GM03348 (cell line): ENCODE results near the gene TUBGCP3.
"Not testable (repeated sequence)": the region's sequence is repeated elsewhere in the genome, so short reads cannot be mapped to it uniquely, and the experiment has no call there.

Experiments
- DNase-seq: peaks from one replicate; pipeline ENCODE4 v3.0.0; 2012; ENCODE audit warnings: low spot score

Gene TUBGCP3, protein sequence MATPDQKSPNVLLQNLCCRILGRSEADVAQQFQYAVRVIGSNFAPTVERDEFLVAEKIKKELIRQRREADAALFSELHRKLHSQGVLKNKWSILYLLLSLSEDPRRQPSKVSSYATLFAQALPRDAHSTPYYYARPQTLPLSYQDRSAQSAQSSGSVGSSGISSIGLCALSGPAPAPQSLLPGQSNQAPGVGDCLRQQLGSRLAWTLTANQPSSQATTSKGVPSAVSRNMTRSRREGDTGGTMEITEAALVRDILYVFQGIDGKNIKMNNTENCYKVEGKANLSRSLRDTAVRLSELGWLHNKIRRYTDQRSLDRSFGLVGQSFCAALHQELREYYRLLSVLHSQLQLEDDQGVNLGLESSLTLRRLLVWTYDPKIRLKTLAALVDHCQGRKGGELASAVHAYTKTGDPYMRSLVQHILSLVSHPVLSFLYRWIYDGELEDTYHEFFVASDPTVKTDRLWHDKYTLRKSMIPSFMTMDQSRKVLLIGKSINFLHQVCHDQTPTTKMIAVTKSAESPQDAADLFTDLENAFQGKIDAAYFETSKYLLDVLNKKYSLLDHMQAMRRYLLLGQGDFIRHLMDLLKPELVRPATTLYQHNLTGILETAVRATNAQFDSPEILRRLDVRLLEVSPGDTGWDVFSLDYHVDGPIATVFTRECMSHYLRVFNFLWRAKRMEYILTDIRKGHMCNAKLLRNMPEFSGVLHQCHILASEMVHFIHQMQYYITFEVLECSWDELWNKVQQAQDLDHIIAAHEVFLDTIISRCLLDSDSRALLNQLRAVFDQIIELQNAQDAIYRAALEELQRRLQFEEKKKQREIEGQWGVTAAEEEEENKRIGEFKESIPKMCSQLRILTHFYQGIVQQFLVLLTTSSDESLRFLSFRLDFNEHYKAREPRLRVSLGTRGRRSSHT

DNA sequence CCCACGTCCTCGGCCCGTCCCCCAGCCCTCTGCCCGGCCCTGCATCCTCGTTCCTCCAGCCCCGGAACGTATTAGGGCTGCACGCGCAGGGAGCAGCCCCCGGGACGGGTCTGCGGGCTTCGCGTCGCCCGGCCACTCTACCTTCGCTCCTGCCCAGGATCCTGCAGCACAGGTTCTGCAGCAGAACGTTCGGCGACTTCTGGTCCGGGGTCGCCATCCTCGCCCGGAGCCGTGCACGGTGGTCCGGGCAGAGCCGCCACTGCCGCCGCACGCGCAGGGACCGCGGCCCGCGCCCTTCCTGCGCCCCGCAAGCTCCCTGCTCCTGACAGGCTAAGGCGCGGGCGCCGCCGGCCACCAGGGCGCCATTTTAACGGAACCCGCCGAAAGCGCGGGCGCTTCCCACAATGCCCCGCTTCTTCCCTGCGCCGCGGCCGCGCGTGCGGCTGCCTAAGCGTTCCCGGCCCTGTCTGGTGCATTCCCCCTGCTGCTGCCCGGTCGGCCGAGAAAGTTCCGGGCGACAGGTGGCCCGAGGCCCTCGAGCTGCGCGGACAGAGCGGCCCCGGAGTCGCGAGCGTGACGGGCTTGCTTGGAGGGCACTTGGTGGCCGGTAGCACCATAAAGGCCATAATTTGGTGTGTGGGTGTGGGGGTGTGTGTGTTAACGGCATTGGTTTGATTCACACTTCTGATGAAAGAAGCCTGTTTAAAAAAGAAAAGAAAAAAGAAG lies at the start of gene TUBGCP3:
Gene TUBGCP3, minus strand, starts transcription at position 390 of the 726 bp plus-strand sequence. Its CDS starts 173 bp downstream, at position 217.
- peak; percentile 96 for DNase-seq

GRCh38 chr13:112637017-112637801 lies 49.3 kb upstream of the TUBGCP3 start:
- DNase-seq: no peak

- no peak for DNase-seq
Observed at GRCh38 chr13:112636401-112636975, 48.5 kb upstream of the TUBGCP3 start.

GRCh38 chr13:112635323-112635722 lies 47.4 kb upstream of the TUBGCP3 start:
- no peak for DNase-seq

- no peak for DNase-seq
Observed at GRCh38 chr13:112634102-112634501, 46.1 kb upstream of the TUBGCP3 start.

- not testable (repeated sequence) for DNase-seq
Observed at GRCh38 chr13:112630226-112630625, 42.3 kb upstream of the TUBGCP3 start.

DNA sequence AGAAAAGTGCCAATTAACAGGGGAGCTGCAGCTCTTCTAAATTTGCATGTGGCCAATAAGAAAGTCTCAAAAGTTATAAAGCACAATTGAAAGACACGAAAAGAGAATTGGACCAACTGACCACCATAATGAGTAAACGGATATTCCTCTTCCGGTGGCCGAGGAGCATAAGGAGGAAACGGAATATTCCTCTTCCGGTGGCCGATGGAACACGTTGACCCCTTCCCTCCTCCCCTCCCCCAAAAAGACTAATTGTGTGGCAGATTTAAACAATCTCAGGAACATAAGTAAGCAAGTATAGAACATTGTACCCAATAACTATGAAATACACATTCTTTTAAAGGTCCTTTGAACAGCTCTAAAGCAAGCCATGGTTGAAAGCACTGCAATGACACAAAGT lies 41.2 kb upstream of the TUBGCP3 start:
- no peak for DNase-seq

- not testable (repeated sequence) for DNase-seq
Observed at GRCh38 chr13:112627613-112628012, 39.7 kb upstream of the TUBGCP3 start.

GRCh38 chr13:112627161-112627560 lies 39.2 kb upstream of the TUBGCP3 start:
- no peak for DNase-seq

- DNase-seq: no peak
Observed at GRCh38 chr13:112626761-112627160, 38.8 kb upstream of the TUBGCP3 start.

GRCh38 chr13:112626124-112626523 lies 38.2 kb upstream of the TUBGCP3 start:
- DNase-seq: no peak

DNA sequence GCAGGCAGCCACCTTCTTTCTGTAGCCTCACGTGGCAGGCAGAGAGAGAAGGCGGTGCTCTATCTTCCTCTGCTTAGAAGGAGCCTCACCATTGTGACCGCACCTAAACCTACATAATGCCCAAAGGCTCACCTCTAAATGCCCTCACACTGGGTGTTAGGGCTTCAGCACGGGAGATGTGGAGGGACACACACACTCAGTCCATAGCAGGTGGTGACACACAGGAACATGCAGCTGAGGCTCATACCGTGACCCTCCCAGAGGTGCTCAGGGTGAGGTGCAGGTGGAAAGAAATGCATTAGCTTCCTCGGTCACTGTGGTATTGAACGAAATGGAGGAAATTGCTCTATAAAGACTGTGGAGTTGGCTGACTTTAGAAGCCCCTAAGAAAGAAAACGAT lies 37.7 kb upstream of the TUBGCP3 start:
- DNase-seq: no peak

DNA sequence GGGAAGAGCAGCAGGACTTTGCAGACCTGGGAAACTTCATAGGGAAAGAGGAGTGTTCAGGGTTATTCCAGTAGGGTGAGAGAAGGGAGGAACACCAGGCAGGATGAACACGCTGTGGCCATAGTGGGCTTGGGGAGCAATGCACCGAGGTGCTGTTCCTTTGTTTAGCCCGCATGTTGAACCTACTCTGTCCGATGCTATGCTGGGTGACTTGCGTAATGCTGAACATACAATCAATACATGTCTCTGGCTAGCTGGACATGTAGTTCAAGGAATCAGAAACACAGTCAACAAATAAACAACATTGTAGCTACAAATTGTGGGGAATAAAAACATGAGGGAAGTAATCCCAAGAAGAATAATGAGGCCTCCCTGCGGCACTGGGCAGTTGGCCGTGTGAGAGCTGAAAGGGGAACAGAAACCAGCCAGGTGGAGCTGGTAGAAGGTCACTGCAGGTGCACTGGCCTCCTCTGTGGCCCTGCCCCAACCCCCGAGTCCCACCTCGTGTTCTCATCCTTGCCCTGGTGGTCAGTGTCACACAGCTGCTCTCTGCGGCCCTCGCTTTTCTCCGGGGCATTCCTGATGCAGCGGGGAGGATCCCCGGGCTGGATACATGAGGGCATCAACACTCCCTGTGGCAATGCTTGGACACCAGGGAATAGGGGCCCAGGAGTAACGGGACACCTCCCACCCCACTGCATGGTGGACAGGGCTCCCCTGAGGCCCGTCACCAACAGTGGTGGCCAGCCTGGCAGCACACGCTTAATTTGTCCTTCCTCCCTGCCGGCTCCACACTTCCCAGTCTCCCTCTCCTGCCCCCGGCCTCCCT lies 36.9 kb upstream of the TUBGCP3 start:
- DNase-seq: no peak

DNA sequence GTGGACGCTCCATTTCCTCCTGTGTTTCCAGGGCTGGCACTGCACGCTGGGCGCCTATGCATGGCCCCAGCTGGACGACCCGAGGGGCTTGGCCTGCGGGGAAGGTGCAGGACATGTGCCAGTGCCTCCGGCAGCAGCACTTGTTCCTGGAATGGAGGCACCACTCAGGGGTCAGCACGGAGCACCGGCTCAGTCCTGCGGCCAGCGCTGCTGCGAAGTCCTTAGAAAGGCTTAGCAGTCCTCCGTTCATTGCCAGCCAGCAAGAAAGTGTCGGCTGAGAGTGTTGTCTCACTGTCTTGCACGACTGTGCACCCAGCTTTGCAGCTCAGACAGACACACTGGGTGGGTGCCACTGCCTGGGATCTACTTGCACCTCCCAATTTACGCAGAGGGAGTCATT lies 36.1 kb upstream of the TUBGCP3 start:
- DNase-seq: no peak

GRCh38 chr13:112623051-112623711 lies 35.2 kb upstream of the TUBGCP3 start:
- no peak for DNase-seq

DNA sequence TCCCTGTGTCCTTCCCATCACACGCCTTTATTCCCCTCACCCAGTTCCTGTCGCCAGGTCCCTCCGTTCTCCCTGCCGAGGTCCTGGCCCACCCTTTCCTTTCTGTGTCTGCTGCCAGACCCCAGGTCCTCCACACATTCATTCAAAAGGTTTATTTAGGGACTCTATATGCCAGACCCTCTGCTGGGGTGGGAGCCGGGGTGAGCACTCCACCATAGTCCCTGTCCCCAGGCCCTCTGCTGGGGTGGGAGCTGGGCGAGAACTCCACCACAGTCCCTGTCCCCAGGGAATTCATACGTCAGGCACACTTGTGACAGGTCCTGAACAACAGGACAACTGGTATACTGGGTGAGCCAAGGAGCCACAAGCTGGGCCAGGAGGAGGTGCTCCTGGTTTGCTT lies 34.4 kb upstream of the TUBGCP3 start:
- no peak for DNase-seq

- no peak for DNase-seq
Observed at GRCh38 chr13:112619730-112620631, 32.0 kb upstream of the TUBGCP3 start.

- DNase-seq: no peak
Observed at GRCh38 chr13:112618501-112618900, 30.5 kb upstream of the TUBGCP3 start.
